ENCODE results near the gene FSD1.

The FSD1 gene

GRCh38 chr19:4313847-4314490, 9.6 kb downstream of the FSD1 start:
- DNase-seq (ENCODE audit: low read depth in 2 of 2, low spot score in 1 of 2): no peak

GRCh38 chr19:4316956-4317355, 12.6 kb downstream of the FSD1 start:
- DNase-seq (ENCODE audit: low read depth in 2 of 2, low spot score in 1 of 2): no peak

GRCh38 chr19:4318460-4318859, 14.1 kb downstream of the FSD1 start:
- no peak for DNase-seq (ENCODE audit: low read depth in 2 of 2, low spot score in 1 of 2)

GRCh38 chr19:4319067-4319718, 14.8 kb downstream of the FSD1 start:
- no peak for DNase-seq (ENCODE audit: low read depth in 2 of 2, low spot score in 1 of 2)

- DNase-seq (ENCODE audit: low read depth in 2 of 2, low spot score in 1 of 2): no peak
Measured at GRCh38 chr19:4320419-4320818, 16.0 kb downstream of the FSD1 start.

GRCh38 chr19:4322942-4323665, 18.7 kb downstream of the FSD1 start:
- DNase-seq (ENCODE audit: low read depth in 2 of 2, low spot score in 1 of 2): no peak

GRCh38 chr19:4323692-4324091, 19.3 kb downstream of the FSD1 start:
- no peak for DNase-seq (ENCODE audit: low read depth in 2 of 2, low spot score in 1 of 2)

GRCh38 chr19:4324228-4324627, 19.8 kb downstream of the FSD1 start:
- no peak for DNase-seq (ENCODE audit: low read depth in 2 of 2, low spot score in 1 of 2)

GRCh38 chr19:4326215-4326836, 21.9 kb downstream of the FSD1 start:
- no peak for DNase-seq (ENCODE audit: low read depth in 2 of 2, low spot score in 1 of 2)

GRCh38 chr19:4326837-4327251, 22.4 kb downstream of the FSD1 start:
- DNase-seq (ENCODE audit: low read depth in 2 of 2, low spot score in 1 of 2): no peak

- peak; percentile 41 to 49 for DNase-seq (ENCODE audit: low read depth in 2 of 2, low spot score in 1 of 2)
Measured at GRCh38 chr19:4327252-4327876, 23.0 kb downstream of the FSD1 start.

GRCh38 chr19:4327877-4328242, 23.5 kb downstream of the FSD1 start:
- DNase-seq (ENCODE audit: low read depth in 2 of 2, low spot score in 1 of 2): no peak

GRCh38 chr19:4328243-4328990, 24.0 kb downstream of the FSD1 start:
- DNase-seq (ENCODE audit: low read depth in 2 of 2, low spot score in 1 of 2): peak; percentile 94 to 97

- DNase-seq (ENCODE audit: low read depth in 2 of 2, low spot score in 1 of 2): peak in 1 of 2 donors; percentile 32
Measured at GRCh38 chr19:4328991-4329681, 24.7 kb downstream of the FSD1 start.

GRCh38 chr19:4329858-4330257, 25.5 kb downstream of the FSD1 start:
- no peak for DNase-seq (ENCODE audit: low read depth in 2 of 2, low spot score in 1 of 2)

- no peak for DNase-seq (ENCODE audit: low read depth in 2 of 2, low spot score in 1 of 2)
Measured at GRCh38 chr19:4334929-4335570, 30.7 kb downstream of the FSD1 start.

GRCh38 chr19:4337906-4338440, 33.6 kb downstream of the FSD1 start:
- no peak for DNase-seq (ENCODE audit: low read depth in 2 of 2, low spot score in 1 of 2)

- DNase-seq (ENCODE audit: low read depth in 2 of 2, low spot score in 1 of 2): no peak
Measured at GRCh38 chr19:4338441-4339355, 34.3 kb downstream of the FSD1 start, which contains the start of gene STAP2. TSS of gene STAP2 (minus strand) at chr19:4338827. CDS start at chr19:4338753, 74 bp downstream.

All from stimulated activated CD8-positive, alpha-beta memory T cell treated with anti-CD3 and anti-CD28 coated beads, Interleukin-4, amount 100 ng/mL, for 4 hours (primary cell).